Muscle layer of colon (tissue), 2 donors: ENCODE results near the gene SUGCT.
"Not testable (repeated sequence)": the region's sequence is repeated elsewhere in the genome, so short reads cannot be mapped to it uniquely, and the experiment has no call there.

ENCODE experiments used
- H3K27ac ChIP-seq: one replicate; pipeline ENCODE4 v1.7.0; 2013; ENCODE audit warnings: low read depth, mild to moderate bottlenecking, low read length, moderate library complexity
- H3K27me3 ChIP-seq, 2 donors: one replicate each; pipeline ENCODE4 v1.7.0; 2013; ENCODE audit warnings: low read length in 2 of 2, mild to moderate bottlenecking in 2 of 2; ENCODE audit not compliant: insufficient read depth in 2 of 2, control insufficient read depth in 1 of 2
- H3K36me3 ChIP-seq: one replicate; pipeline ENCODE4 v1.7.0; 2013; ENCODE audit warnings: mild to moderate bottlenecking, low read length; ENCODE audit not compliant: insufficient read depth
- H3K4me1 ChIP-seq: one replicate; pipeline ENCODE4 v1.7.0; 2013; ENCODE audit warnings: mild to moderate bottlenecking, low read length; ENCODE audit not compliant: insufficient read depth
- H3K4me3 ChIP-seq, 2 donors: one replicate each; pipeline ENCODE4 v1.7.0; 2013; ENCODE audit warnings: low read length in 2 of 2, low read depth in 1 of 2, mild to moderate bottlenecking in 1 of 2, moderate library complexity in 1 of 2
- H3K9ac ChIP-seq: one replicate; pipeline ENCODE4 v1.7.0; 2013; ENCODE audit warnings: low read length
- H3K9me3 ChIP-seq: one replicate; pipeline ENCODE4 v1.7.0; 2013; ENCODE audit warnings: mild to moderate bottlenecking, low read length
- donor health status: abdominal sarcoma.
- donor health status: Adenocarcinoma of cecum.

SUGCT gene

DNA sequence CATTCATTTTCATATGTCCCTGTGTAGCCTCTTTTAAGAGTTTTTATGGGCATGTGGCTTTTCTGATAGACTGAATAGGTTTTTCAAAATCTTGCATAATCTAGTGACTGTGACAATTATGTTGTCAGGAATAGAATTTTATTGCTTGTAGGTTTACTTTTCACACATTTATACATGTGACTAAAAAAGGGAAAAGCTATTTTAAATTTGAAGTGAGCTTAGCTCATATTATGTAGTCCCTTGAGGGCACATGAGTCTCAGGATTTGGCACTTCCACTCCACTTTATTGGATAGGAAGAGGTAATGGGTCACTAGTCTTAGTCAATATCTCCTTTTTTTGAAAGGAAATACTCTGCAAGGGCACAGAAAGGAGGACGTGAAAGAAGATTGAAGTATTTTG lies 247.3 kb downstream of the SUGCT start:
- Histone ChIP-seq H3K4me1 (no peaks in the 10 kb centered on the region), H3K4me3 (no peak overlapping the region), H3K9ac (no peak overlapping the region), H3K27ac (no peak overlapping the region), H3K27me3 (no peaks in the 10 kb centered on the region), H3K9me3 (no peaks in the 10 kb centered on the region), H3K36me3 (no peaks in the 10 kb centered on the region)

DNA sequence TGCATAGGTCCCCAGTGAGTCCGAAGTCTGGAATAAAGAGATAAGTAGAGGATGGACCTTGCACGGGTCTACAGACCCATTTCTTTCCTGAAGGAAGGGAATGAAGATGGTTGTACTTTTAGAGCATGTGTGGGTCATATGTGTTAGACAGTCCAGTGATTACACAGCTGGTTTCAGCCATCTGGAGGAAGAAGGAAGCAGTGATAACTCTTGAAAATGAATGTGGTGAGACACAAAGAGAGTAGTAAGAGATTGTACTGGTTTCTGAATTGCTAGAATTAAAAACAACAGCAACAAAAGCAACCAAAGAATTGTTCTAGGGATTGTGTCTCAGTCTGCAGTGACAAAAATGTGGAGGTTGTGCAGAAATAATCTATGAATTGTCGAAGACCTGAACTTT lies 258.9 kb downstream of the SUGCT start:
- Histone ChIP-seq H3K9ac (no peak overlapping the region), H3K36me3 (no peaks in the 10 kb centered on the region), H3K27me3 (no peaks in the 10 kb centered on the region), H3K4me1 (no peaks in the 10 kb centered on the region), H3K4me3 (no peak overlapping the region), H3K27ac (no peak overlapping the region), H3K9me3 (no peaks in the 10 kb centered on the region)

DNA sequence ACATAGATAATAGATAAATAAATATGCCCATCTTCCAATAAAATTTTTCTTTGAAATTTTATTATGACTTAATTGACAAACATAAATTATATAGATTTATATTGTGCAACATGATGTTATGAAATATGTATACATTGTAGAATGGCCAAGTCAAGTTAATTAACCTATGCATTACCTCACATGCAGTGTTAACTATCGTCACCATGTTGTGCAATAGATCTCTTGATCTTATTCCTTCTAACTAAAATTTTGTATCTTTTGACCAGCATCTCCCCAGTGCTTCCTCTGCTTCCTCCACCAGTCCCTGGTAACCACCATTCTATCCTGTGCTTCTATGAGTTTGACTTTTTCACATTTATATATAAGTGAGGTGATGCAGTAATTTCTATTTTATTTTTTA lies 259.6 kb downstream of the SUGCT start:
- Histone ChIP-seq H3K4me3 (no peak overlapping the region), H3K9me3 (no peaks in the 10 kb centered on the region), H3K4me1 (no peaks in the 10 kb centered on the region), H3K27me3 (no peaks in the 10 kb centered on the region), H3K27ac (no peak overlapping the region), H3K9ac (no peak overlapping the region), H3K36me3 (no peaks in the 10 kb centered on the region)

DNA sequence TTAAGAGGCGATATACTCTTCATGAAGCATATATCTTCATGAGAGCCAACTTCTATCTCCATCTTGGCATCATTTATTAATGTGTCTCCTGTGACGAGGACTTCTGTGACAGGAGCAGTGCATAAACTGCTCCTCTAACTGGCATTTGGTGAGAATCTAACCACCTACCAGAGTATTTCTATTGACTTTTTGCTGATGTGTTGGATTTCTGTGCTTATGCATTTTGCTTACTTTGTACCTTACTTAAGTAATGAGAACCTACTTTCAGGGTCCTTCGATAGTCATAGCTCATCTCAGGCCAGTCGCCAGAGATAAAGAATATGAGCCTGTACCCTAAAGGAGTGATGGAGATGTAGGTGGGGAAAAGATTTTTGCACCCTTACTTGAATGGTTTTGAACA lies 265.7 kb downstream of the SUGCT start:
- Histone ChIP-seq H3K4me1 (no peaks in the 10 kb centered on the region), H3K27ac (no peak overlapping the region), H3K27me3 (no peaks in the 10 kb centered on the region), H3K36me3 (no peaks in the 10 kb centered on the region), H3K9me3 (no peaks in the 10 kb centered on the region), H3K4me3 (no peak overlapping the region), H3K9ac (no peak overlapping the region)

DNA sequence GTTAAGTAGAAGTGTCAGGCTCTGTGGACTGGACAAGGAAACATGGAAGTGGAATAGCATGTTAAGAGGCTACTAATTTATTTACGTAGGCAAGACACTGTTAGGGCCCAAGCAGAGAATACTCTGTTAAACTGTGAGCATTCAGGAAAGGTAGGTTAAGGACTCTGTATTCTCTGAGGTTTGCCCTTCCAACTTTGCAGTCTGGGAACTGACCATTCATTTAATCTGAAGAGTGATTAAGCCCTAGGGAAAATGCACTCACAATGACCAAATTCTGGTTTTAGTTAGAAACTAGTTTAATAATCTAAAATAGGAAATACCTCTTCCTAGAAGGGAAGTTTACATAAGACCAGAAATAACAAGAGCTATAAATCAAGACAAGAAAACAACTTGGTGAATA lies 266.6 kb downstream of the SUGCT start:
- H3K9me3 ChIP-seq: no peaks in the 10 kb centered on the region
- H3K4me3 ChIP-seq: no peak overlapping the region
- H3K27ac ChIP-seq: no peak overlapping the region
- no peaks in the 10 kb centered on the region for H3K4me1 ChIP-seq
- H3K36me3 ChIP-seq: no peaks in the 10 kb centered on the region
- no peaks in the 10 kb centered on the region for H3K27me3 ChIP-seq
- H3K9ac ChIP-seq: no peak overlapping the region

DNA sequence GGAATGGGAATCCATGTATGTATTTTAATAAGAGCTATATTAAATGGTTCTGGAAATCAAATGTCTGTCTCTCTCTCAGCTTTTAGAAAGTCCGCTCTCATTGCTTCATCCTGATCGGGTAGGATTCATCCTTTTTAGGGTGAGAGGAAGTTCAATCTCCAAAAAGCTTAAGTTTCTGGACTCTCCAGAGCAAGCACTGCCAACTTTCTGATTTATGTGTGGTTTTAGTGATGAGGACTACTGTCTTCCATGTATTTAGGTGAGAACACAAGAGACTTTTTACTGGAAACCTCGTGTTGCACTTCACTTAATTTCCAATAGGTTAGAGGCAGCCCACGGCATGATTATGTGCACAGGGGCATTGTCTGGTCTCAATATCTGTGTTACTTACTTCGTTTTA lies 267.9 kb downstream of the SUGCT start:
- H3K27me3 ChIP-seq: no peaks in the 10 kb centered on the region
- H3K4me3 ChIP-seq: no peak overlapping the region
- no peaks in the 10 kb centered on the region for H3K36me3 ChIP-seq
- H3K9ac ChIP-seq: no peak overlapping the region
- no peaks in the 10 kb centered on the region for H3K9me3 ChIP-seq
- H3K4me1 ChIP-seq: no peaks in the 10 kb centered on the region
- no peak overlapping the region for H3K27ac ChIP-seq

DNA sequence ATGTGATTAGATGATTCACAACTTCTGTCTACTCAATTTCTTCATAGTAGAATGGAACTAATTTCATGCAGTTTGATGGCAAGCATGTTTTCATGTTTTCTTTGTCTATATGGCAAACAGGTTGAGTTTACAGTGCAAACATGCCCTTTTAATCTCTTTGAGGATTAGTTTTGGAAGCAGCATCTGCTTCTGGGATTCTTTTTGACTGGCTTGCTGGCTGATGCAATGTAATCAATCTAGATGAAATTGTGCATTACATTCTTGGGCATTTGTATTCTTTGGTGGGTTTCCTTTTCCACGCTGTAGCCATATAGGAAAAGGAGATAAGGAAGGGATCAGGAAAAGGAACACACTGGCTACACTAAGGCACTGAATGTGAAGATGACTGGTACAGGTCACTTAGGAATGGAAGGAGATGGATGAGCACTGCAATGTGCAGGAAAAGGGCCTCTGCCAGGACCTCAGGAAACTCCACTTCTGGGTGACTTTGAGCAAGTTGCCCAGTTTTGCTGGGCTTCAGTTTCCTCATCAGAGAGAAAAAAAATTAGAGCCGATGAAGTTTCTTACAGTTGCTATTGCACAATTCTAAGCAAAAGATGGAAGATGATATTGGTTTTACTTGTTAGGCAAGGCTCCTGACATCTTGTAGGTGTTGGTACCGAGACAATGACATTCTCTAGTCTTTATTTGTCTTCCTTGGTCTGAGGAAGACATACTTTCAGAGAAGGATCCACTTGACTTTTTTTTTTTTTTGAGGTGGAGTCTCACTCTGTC lies 269.1 kb downstream of the SUGCT start:
- no peaks in the 10 kb centered on the region for H3K4me1 ChIP-seq

DNA sequence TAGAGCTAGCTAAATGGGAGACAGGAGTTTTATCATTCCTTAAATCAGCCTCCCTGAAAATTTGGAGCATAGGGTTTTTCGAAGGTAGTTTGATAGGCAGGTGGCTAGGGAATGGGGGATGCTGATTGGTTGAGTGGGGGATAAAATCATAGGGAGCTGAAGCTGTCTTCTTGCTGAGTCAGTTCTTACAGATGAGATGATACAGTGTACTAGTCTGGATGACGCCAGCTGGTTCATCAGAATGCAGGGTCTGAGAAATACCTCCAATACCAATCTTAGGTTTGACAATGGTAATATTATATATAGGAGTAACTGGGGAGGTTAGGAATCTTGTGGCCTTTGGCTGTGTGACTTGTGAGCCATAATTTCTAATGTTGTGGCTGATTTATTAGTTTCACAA lies 271.2 kb downstream of the SUGCT start:
- Histone ChIP-seq H3K36me3 (no peaks in the 10 kb centered on the region), H3K9me3 (no peaks in the 10 kb centered on the region), H3K4me1 (no peaks in the 10 kb centered on the region), H3K4me3 (no peak overlapping the region), H3K9ac (no peak overlapping the region), H3K27me3 (no peaks in the 10 kb centered on the region), H3K27ac (no peak overlapping the region)

More for the DNA sequence above, 269.1 kb downstream of the SUGCT start:
- Histone ChIP-seq H3K9me3 (no peaks in the 10 kb centered on the region), H3K27ac (no peak overlapping the region), H3K27me3 (no peaks in the 10 kb centered on the region), H3K9ac (no peak overlapping the region), H3K4me3 (no peak overlapping the region), H3K36me3 (no peaks in the 10 kb centered on the region)

DNA sequence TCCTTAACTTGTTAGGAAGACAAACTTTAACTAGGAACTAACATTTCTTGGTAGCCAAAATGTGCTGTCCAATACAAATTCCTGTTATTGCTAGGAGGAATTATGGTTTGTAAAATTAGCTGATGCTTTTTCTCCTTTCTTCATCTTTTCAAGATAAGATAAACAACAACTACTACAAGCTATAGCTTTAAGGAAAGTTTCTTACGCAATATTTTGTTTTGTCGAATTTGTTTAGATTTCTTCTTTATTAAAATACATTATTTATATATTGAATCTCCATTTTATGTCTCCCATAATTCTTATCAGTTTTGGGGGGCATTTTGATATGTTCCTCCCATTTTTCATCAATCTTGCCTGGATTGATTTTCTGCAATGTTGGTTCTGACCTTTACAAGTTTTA lies 277.5 kb downstream of the SUGCT start:
- Histone ChIP-seq H3K4me1 (no peaks in the 10 kb centered on the region), H3K9ac (no peak overlapping the region), H3K27ac (no peak overlapping the region), H3K4me3 (no peak overlapping the region), H3K9me3 (no peaks in the 10 kb centered on the region), H3K27me3 (no peaks in the 10 kb centered on the region), H3K36me3 (no peaks in the 10 kb centered on the region)

DNA sequence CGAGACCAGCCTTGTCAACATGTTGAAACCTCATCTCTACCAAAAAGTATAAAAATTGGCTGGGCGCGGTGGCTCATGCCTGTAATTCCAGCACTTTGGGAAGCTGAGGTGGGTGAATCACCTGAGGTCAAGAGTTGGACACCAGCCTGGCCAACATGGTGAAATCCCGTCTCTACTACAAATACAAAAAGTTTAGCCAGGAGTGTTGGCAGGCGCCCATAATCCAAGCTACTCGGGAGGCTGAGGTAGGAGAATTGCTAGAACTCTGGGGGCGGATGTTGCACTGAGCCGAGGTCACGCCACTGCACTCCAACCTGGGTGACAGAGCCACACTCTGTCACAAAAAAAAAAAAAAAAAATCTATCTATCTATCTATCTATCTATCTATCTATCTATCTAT lies 279.9 kb downstream of the SUGCT start:
- not testable (repeated sequence) for H3K9ac ChIP-seq, H3K4me3 ChIP-seq, H3K36me3 ChIP-seq, H3K9me3 ChIP-seq, H3K27ac ChIP-seq, H3K4me1 ChIP-seq, H3K27me3 ChIP-seq

DNA sequence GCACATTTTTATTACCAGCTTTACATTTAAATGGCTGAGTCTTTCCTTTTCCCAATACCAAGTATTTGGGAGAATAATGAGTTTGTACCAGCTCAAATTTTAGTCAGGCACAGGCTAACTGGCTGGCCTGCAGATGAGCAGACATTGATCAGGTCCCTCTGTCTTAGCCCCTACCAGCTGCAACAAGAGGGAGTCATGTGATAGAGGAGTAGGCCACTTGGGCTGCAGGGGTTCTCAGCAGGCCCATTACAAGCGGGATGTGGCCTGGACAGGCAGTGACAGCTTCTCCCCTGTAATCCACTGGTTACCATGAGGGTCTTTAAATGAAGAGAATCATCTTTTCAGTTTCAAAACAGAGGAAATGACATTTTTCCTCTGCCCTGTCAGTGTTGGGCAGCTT lies 283.6 kb downstream of the SUGCT start:
- no peaks in the 10 kb centered on the region for H3K9me3 ChIP-seq
- no peaks in the 10 kb centered on the region for H3K4me1 ChIP-seq
- H3K27ac ChIP-seq: no peak overlapping the region
- no peaks in the 10 kb centered on the region for H3K36me3 ChIP-seq
- no peaks in the 10 kb centered on the region for H3K27me3 ChIP-seq
- no peak overlapping the region for H3K9ac ChIP-seq
- H3K4me3 ChIP-seq: no peak overlapping the region

DNA sequence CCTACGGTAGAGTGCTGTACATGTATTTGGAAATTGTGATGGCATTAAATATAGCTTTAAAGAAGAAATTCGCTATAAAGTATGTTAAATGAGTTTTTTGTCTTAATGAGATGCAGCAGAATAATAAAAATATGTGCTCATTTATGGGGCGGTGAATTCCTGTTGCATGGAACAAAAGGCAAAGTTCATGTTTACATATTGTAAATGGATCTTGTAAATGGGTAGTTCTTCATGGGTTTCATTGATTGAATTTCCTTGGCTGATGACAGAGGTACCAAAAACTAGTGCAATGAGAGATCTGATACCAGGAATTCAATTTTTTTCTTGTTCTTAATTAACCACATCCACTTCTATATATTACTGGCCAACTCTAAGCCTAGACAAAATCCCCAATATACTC lies 284.2 kb downstream of the SUGCT start:
- H3K9ac ChIP-seq: no peak overlapping the region
- H3K27ac ChIP-seq: no peak overlapping the region
- no peaks in the 10 kb centered on the region for H3K4me1 ChIP-seq
- H3K9me3 ChIP-seq: no peaks in the 10 kb centered on the region
- no peaks in the 10 kb centered on the region for H3K27me3 ChIP-seq
- no peak overlapping the region for H3K4me3 ChIP-seq
- no peaks in the 10 kb centered on the region for H3K36me3 ChIP-seq
